Measurements from ENCODE around the gene UBAP1L.

The UBAP1L gene

GRCh38 chr15:65134538-65134937 lies 19.5 kb upstream of the UBAP1L start:
- no peak for TF ChIP-seq CTCF (conservative IDR thresholded peaks at IDR 0.05; ENCODE audit: control insufficient read depth, insufficient read depth, low read depth, low read length)
- no peak for DNase-seq (ENCODE audit: low read depth)
- peak overlapping the region; percentile 76 for H3K4me3 ChIP-seq (ENCODE audit: control insufficient read depth, low read depth, low read length)

GRCh38 chr15:65133548-65134200 lies 18.7 kb upstream of the UBAP1L start, which contains the start of gene PDCD7:
TSS of gene PDCD7 (minus strand) at chr15:65133808. CDS start at chr15:65133781, 27 bp downstream.
- H3K4me3 ChIP-seq (ENCODE audit: control insufficient read depth, low read depth, low read length), result peak within 1 kb of the TSS; percentile 84
- DNase-seq (ENCODE audit: low read depth), result peak; percentile 92
- no peak for TF ChIP-seq CTCF (conservative IDR thresholded peaks at IDR 0.05; ENCODE audit: control insufficient read depth, insufficient read depth, low read depth, low read length)

DNA sequence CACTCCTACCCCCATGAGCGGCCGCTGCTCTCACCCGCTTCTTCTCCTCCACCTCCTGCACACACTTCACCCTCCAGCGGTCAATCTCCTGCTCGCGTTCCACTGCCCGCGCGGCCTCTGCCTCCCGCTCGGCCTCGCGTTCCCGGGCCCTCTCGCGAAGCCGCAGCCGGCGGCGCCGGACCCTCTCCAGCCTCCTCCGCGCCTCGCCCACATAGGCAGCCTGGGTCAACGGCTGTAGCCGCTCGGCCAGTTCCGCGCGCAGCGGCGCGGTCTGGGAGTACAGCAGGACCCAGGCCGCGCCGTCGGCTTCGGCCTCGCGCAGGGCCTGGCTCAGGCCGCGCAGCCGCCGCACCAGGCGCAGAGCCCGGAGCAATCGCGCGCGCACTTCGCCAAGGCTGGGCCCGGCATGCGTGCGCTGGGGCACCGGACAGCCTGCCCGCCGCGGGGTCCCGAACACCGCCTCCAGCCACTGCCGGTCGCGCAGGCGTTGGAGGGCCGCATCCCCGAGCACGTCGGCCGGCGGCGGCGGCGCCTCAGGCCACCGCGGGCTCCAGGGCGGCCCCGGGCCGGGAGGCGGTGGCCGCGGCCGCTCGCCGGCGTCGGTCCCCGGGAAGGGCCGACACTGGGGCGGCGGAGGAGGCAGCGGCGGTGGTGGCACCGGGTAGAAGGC lies 18.0 kb upstream of the UBAP1L start:
- H3K4me3 ChIP-seq (ENCODE audit: control insufficient read depth, low read depth, low read length), result peak overlapping the region; percentile 84
- DNase-seq (ENCODE audit: low read depth), result peak; percentile 47
- TF ChIP-seq CTCF (conservative IDR thresholded peaks at IDR 0.05; ENCODE audit: control insufficient read depth, insufficient read depth, low read depth, low read length), result no peak

DNA sequence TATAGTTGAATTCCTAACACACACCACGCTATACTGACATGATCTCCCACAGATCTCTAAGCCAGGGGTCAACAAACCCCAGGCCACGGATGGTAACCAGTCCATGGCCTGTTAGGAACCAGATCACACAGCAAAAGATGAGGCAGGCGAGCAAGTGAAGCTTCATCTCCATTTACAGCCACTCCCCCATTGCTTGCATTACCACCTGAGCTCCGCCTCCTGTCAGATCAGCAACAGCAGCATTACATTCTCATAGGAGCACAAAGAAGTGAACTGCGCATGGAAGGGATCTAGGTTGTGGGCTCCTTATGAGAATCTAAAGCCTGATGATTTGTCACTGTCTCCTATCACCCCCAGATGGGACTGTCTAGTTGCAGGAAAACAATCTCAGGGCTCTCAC lies 15.9 kb upstream of the UBAP1L start:
- no peak for TF ChIP-seq CTCF (conservative IDR thresholded peaks at IDR 0.05; ENCODE audit: control insufficient read depth, insufficient read depth, low read depth, low read length)
- H3K4me3 ChIP-seq (ENCODE audit: control insufficient read depth, low read depth, low read length), result no peak overlapping the region
- DNase-seq (ENCODE audit: low read depth), result no peak

DNA sequence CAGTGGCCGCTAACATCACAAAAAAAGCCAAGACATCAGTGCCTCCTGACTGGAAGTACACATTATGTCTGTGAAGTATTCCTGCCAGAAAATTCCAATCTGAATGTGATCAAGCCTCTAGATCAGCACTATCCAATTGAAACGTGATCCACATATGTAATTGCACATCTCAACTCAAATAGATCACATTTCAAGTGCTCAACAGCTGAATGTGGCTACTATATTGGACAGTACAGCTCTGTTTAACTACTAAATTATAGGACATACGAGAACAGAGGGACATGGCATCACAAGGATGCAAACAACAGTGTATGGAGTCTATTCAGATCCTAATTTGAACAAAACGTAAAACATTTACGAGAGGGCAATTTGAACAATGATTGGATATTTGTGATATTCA lies 542 bp upstream of the UBAP1L start:
- no peak for DNase-seq (ENCODE audit: low read depth)
- no peak for TF ChIP-seq CTCF (conservative IDR thresholded peaks at IDR 0.05; ENCODE audit: control insufficient read depth, insufficient read depth, low read depth, low read length)
- H3K4me3 ChIP-seq (ENCODE audit: control insufficient read depth, low read depth, low read length), result no peak overlapping the region

GRCh38 chr15:65110676-65111292 lies 4.2 kb downstream of the UBAP1L start:
- H3K4me3 ChIP-seq (ENCODE audit: control insufficient read depth, low read depth, low read length), result no peak overlapping the region
- peak; percentile 51 for DNase-seq (ENCODE audit: low read depth)
- TF ChIP-seq CTCF (conservative IDR thresholded peaks at IDR 0.05; ENCODE audit: control insufficient read depth, insufficient read depth, low read depth, low read length), result no peak
